Thyroid gland (tissue), 4 donors: ENCODE results near the gene CYP24A1.

Experiments
- CTCF ChIP-seq, 6 experiments: fragments of 200-600 bp in 3 of 6; fragments of 450-650 bp in 3 of 6; sonication (generic) in 3 of 6; IDR thresholded peaks; one replicate each; pipeline ENCODE4 v1.5.1; 2016 to 2019; ENCODE audit warnings: antibody characterized with exemption in 6 of 6, mild to moderate bottlenecking in 2 of 6, inconsistent platforms in 1 of 6, moderate library complexity in 1 of 6
- POLR2A ChIP-seq, 2 donors: fragments of 450-650 bp; IDR thresholded peaks; one replicate each; pipeline ENCODE4 v1.6.1; 2017; ENCODE audit warnings: antibody characterized with exemption in 2 of 2, mild to moderate bottlenecking in 2 of 2, moderate library complexity in 1 of 2

- TF ChIP-seq CTCF (IDR thresholded peaks at IDR 0.05), result no peak
- no peak for TF ChIP-seq POLR2A (IDR thresholded peaks at IDR 0.05)
Observed at GRCh38 chr20:54162378-54163009, 11.3 kb downstream of the CYP24A1 start.
